Cerebellar cortex (tissue), 1 donor: ENCODE measurements around the gene NAALADL2.
"Not testable (repeated sequence)": the region's sequence is repeated elsewhere in the genome, so short reads cannot be mapped to it uniquely, and the experiment has no call there.

Experiments
- DNase-seq: peaks from one replicate; pipeline ENCODE4 v3.0.0-alpha.2; 2015; ENCODE audit warnings: low spot score

The NAALADL2 gene

DNA sequence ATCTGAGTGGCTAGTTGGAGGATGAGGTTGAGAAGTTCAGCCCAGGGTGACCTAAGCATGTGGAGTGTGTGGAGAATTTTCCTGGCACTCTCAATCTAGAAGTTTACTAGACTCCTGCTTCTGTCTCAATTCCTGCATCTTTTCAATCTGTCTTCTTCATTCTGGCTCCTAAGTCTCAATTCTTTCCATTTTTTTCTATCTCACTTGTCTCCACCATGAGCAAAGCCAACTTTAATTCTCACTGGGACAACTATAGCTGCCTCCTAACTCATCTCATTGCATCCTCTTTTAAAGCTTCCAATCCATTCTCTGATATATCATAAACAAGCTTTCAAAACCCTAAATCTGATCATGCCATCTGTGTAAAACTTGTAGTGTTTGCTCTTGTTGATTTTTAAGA, 569.3 kb downstream of the NAALADL2 start:
- DNase-seq, result no peak

- no peak for DNase-seq
These were observed 572.0 kb downstream of the NAALADL2 start for GRCh38 chr3:175430983-175431773.

DNA sequence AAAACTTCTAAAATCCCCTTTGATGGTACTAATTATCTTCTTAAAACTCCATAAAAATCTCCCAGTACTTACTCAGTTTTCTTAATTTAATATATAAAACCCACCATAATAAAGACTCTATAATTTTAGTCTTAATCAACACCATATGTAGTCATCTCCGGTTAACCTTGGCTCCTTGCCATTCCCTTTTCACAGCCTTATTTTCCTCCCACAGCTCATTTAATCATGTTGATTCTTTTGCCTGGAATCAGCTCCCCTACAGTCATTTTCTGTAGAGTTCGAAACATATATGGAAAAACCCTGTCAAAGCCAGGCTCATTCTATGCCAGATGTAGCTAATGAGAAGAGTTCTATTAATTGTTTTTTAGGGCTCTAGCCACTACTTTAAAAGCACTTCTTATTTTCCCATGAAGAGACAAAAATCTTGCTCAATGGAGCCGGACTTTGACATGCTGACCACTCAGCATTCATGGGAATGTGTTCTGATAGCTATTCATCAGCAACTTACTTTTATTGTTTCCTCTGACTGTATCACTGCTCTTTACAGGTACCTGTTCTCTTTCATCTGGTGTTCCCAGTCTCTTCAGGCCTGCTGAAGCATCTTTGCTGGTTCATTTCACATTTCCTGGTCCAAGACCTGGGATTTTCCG, 573.4 kb downstream of the NAALADL2 start:
- DNase-seq, result peak; percentile 20

DNA sequence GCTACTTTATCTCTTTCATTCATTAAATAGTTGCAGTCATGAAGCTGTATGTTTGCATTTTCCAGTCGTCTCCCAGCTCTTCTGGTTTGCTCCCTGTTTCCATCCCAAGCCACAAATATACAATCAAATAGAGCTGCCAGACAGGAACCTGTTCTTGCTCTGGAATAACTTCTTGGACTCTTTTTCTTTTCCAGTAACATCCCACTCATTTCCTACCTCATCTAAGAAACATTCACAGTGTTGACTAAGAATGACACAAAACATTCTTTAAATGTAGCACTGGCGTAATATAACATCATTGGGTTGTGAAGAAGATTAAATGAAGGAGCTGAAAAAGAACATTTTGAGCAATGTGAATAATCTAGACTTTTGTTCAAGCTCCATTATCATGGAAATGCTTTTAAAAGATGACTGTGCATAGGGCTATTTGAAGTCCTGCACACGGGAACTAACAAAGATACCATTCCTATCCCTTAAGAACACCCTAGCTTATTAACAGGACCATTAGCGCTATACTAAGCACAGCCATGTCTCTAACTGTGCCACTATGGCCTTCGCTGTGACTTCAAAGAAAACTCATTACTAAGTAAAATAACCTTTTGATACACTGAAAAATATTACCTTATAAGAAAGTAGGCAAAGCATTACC, 574.0 kb downstream of the NAALADL2 start:
- DNase-seq, result no peak

DNA sequence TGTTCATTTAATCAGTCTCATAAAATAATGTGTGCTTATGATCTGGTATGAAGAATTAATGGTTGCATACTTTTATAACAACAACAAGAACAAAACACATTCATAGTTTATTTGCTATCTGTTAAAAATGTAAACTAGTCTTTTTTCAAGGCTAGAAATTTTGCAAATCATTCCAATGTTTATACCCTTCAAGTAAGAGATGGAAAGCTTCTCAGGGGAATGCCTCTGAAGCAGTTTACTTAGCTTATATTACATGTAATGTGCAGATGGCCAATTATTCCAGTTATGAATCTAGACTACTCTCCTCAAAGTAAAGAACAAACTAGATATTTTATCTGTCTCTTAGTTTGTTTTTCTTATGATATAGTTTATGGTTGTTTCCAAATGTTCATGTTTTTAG, 575.4 kb downstream of the NAALADL2 start:
- DNase-seq, result no peak

DNA sequence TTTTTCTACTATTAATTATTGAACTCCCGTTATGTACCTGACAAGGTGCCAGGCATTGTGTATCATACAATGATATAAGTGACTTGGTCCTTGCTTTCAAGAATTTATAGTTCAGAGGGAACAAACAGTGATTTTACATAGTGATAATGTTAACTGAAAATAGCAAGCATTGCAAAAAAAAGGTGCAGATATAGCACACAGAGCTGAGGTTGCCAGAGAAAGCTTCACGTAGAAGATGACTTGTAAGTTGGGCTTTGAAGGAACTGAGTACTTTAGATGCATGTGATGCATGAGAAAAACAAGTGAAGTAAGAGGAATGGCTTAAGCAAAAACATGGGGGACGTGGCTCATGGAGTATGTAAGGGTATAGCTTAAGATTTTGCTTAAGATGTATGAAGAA, 584.5 kb downstream of the NAALADL2 start:
- DNase-seq, result no peak

DNA sequence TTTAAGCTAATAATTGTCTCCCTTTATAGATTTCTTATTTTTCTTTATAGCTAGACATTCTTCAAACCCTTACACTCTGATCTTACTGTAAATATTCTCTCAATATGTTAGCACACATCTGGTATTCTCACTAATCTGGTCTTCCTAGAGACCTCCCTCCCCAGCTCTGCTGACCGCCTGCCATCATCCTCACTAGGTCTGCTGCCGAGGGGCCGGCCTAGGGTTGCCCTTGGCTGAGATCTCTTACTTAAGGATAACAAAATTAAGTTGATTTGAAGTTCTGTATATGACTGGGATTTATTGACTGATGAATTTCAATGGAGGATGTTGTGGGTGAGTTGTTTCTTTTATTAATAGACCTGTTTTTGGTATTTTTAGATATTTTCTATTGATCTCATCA, 586.6 kb downstream of the NAALADL2 start:
- DNase-seq, result no peak

DNA sequence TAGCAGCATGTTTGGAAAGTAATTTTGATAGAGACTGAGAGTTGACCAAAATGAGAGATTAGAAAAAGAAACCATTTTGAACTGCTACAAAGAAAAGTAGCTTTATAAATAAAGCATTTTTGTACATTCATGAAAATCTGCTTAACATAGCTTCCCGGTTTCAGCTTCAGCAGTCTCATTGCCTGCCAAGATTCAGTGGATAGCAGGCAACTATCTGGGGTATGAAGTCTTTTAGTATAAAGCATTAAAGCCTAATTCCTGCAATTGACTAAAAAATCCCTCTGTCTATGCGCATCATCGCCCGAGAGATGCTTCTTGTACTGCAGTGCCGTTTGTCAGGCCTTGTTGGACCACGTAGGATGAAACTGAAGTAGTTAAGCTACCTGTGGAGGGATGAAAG, 588.4 kb downstream of the NAALADL2 start:
- DNase-seq, result no peak

GRCh38 chr3:175453361-175453760, 594.2 kb downstream of the NAALADL2 start:
- no peak for DNase-seq

DNA sequence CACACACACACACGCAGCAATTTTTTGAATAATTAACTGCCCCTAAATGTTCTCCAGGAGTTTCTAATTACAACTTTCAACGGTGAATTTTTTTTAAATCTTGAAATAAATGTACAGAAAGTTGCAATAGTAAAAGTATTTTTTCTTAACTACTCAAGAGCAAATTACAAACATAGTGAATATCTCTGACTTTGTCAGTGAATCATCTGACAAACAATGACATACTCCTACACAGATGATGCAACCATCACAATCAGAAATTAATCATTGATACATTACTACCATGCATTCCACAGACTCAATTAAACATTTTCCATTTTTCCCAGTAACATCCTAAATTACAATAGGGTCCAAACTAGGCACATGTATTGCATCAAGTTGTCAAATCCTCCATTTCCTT, 597.3 kb downstream of the NAALADL2 start:
- no peak for DNase-seq

GRCh38 chr3:175457301-175457700, 598.2 kb downstream of the NAALADL2 start:
- DNase-seq, result no peak

DNA sequence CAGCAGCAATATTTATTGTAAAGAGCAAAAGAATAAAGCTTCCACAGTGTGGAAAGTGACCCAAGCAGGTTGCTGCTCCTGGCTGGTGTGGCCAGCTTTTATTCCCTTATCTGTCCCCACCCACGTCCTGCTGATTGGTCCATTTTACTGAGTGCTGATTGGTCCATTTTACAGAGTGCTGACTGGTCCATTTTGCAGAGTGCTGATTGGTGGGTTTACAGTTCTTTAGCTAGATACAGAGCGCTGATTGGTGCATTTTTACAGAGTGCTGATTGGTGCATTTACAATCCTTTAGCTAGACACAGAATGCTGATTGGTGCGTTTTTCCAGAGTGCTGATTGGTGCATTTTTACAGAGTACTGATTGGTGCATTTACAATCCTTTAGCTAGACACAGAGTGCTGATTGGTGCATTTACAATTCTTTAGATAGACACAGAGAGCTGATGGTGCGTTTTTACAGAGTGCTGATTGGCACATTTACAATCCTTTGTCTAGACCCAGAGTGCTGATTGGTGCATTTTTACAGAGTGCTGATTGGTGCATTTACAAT, 601.8 kb downstream of the NAALADL2 start:
- not testable (repeated sequence) for DNase-seq

DNA sequence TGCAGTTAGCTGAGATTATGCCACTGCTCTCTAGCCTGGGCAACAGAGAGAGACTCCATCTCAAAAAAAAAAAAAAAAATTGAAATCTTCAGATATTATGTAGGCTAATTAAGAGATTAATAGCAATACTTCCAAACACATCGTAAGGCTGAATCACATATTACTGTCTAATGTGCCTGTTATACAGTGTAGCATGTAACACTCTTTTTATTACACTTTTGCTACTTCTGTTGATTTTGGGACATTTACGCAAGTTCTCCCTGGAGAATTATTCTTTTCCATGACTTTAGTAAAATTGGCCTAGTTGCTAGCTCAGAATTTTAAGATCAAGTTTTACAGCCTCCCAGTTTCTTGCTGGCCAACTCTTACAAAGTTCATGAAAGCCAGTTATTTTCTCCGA, 605.2 kb downstream of the NAALADL2 start:
- no peak for DNase-seq

DNA sequence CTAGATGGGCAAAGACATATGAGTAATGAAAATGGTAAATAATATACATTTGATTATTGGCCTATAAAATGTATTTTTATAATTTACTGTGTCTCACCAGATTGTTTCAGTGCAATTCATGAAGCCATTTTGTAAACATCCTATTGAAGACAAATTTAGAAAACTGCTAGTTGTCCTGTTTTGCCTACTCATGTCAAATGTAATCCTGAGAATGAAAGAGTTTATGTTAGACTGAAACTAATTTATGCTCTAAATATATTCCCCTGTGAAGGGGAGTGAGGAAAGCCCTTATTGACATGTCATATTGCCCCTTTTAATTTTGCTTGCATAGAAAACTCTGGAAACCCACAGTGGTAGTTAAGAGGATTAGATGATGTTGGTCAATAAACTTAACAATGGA, 610.0 kb downstream of the NAALADL2 start:
- no peak for DNase-seq

DNA sequence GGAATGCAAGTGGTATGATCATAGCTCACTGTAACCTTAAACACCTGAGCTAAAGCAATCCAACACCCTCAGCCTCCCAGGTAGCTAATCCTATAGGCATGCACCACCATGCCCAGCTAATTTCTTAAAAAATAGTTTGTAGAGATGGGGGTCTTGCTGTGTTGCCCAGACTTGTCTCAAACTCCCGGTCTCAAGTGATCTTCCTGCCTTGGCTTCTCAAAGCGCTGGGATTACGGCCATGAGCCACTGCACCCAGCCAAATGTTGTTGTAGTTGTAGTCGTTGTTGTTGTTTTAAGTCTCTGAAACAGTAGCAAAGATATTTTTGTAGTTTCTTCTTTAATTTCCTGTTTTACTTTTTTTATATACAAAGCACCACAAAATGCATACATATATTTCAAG, 616.6 kb downstream of the NAALADL2 start:
- no peak for DNase-seq

- DNase-seq, result no peak
These were observed 617.4 kb downstream of the NAALADL2 start for GRCh38 chr3:175476489-175476888.

DNA sequence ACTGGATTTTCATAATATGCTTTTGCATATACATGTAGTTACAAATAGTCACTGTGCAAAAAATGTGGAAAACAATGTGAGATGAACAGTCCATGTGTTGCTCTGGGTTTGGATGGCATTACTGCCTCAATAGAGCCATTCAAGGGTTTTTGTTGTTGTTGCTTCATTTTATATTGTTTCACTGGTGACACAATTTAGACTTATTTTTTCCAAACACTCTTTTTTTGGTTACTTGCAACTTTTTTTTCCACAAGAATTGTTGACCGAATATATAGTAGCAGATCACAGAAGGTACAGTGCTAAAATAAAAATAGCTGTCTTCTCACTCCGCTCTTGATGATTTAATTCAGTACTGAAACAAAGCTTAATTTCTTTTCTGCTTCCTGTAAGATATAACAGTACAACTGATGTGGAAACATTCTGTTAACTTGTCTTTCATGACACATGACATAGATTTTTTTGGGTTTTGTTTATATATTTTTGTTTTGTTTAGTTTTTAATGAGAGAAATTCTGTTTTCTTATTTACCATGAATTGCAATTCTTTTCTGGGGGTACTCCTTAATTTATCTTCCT, 618.6 kb downstream of the NAALADL2 start:
- no peak for DNase-seq

DNA sequence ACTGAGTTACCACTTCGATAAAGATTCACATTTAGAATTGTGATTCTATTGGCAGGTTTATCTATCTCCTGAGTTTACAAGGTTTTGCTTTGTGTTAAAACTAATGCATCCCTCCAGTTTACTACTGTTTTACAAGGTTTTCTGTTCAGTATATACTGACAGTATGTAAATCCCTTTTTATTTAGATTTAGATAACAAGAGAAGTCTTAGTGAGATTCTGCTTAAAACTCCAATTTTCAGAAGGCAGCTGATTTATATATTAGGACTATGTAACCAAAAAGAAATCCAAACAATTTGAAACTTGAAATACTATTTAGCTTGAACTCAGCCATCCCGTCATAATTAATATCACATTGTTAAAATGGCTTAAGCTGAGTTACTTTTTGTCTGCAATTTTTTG, 619.2 kb downstream of the NAALADL2 start:
- DNase-seq, result no peak

GRCh38 chr3:175479175-175479574, 620.0 kb downstream of the NAALADL2 start:
- no peak for DNase-seq

GRCh38 chr3:175479800-175480199, 620.7 kb downstream of the NAALADL2 start:
- no peak for DNase-seq

DNA sequence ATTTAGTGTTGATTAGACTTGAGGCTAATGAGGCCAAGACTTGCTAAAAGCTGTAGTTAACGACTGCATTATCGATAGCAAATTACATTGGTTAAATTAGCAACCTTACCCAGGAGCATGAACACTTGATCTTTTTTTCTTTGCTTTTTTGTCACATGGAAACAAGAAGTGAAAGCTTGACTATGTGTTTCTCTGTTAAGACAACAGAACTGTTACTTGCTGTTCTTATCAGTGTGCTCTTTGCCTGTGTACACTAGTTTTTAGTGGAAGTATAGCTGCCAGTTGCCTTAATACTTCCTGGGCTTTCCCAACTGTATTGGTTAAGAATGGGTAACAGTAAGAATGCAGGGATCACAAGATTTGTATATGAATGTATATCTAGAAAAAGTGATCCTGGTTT, 625.5 kb downstream of the NAALADL2 start:
- no peak for DNase-seq

GRCh38 chr3:175485436-175485835, 626.3 kb downstream of the NAALADL2 start:
- DNase-seq, result no peak

DNA sequence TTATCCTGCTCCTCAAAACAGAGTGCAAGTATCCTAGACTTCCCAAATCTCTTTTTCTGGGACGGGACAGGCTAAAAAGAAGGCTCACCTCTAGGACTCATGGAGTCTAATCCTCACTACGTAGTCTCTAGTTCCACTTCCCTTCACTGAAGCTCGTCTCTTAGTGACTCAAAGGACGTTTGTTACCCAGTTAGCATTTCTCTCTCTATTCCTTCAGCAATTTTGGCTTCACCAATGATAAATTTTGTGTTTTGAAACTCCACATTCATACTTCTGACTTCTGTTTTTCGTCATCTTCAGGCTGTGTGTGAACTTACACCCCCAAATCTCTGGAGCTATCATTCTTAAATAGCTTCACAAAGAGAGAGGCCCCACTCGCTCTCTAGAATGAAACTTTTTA, 627.1 kb downstream of the NAALADL2 start:
- DNase-seq, result no peak
